MM.1S (cell line): ENCODE measurements around the gene HPSE2.

ENCODE experiments used
- DNase-seq: peaks from one replicate; pipeline ENCODE4 v3.0.0-alpha.2; 2015
- H2AFZ ChIP-seq: fragments of 300-600 bp; sonication (generic); 2 replicates; pipeline ENCODE4 v1.6.0; 2016; ENCODE audit warnings: antibody characterized with exemption, low read length
- H3F3A ChIP-seq: fragments of 300-600 bp; sonication (generic); 2 replicates; pipeline ENCODE4 v1.6.1; 2016; ENCODE audit warnings: mild to moderate bottlenecking, antibody characterized with exemption, low read length, moderate library complexity, mixed read lengths; ENCODE audit not compliant: insufficient read depth
- H3K27ac ChIP-seq: fragments of 300-600 bp; sonication (generic); 2 replicates; pipeline ENCODE4 v1.5.1; 2016; ENCODE audit warnings: mild to moderate bottlenecking, low read length
- H3K27me3 ChIP-seq: fragments of 300-600 bp; sonication (generic); replicated peaks from 2 replicates; pipeline ENCODE4 v1.6.0; 2016; ENCODE audit warnings: low read length; ENCODE audit not compliant: insufficient read depth
- H3K36me3 ChIP-seq: fragments of 300-600 bp; sonication (generic); replicated peaks from 2 replicates; pipeline ENCODE4 v1.6.1; 2016; ENCODE audit warnings: mild to moderate bottlenecking, low read length, mixed read lengths; ENCODE audit not compliant: insufficient read depth
- H3K4me1 ChIP-seq: fragments of 300-600 bp; sonication (generic); 2 replicates; pipeline ENCODE4 v1.6.1; 2016; ENCODE audit warnings: low read length, mixed read lengths
- H3K4me2 ChIP-seq: fragments of 300-600 bp; sonication (generic); 2 replicates; pipeline ENCODE4 v1.6.0; 2016; ENCODE audit warnings: low read depth, low read length
- H3K4me3 ChIP-seq: fragments of 300-600 bp; sonication (generic); 2 replicates; pipeline ENCODE4 v1.5.1; 2016; ENCODE audit warnings: low read length, mixed read lengths
- H3K79me2 ChIP-seq: fragments of 300-600 bp; sonication (generic); 2 replicates; pipeline ENCODE4 v1.6.1; 2016; ENCODE audit warnings: mixed run types, low read length, mixed read lengths
- H3K9ac ChIP-seq: fragments of 300-600 bp; sonication (generic); 2 replicates; pipeline ENCODE4 v1.6.1; 2016; ENCODE audit warnings: low read length, mixed read lengths
- H3K9me2 ChIP-seq: fragments of 300-600 bp; sonication (generic); replicated peaks from 2 replicates; pipeline ENCODE4 v1.6.1; 2016; ENCODE audit warnings: mild to moderate bottlenecking, low read length, mixed read lengths; ENCODE audit not compliant: insufficient read depth
- H3K9me3 ChIP-seq: fragments of 300-600 bp; sonication (generic); replicated peaks from 2 replicates; pipeline ENCODE4 v1.6.1; 2016; ENCODE audit warnings: mild to moderate bottlenecking, low read length, mixed read lengths; ENCODE audit not compliant: insufficient read depth
- H4K20me1 ChIP-seq: fragments of 300-600 bp; sonication (generic); 2 replicates; pipeline ENCODE4 v1.6.1; 2016; ENCODE audit warnings: mild to moderate bottlenecking, low read length, moderate library complexity, mixed read lengths; ENCODE audit not compliant: insufficient read depth
- EZH2 ChIP-seq: fragments of 300-600 bp; sonication (generic); optimal IDR thresholded peaks from 2 replicates; pipeline ENCODE3; 2017; ENCODE audit warnings: low read depth, mild to moderate bottlenecking, antibody characterized with exemption, low read length, mixed read lengths
- EZH2phosphoT487 ChIP-seq: fragments of 300-600 bp; sonication (generic); IDR thresholded peaks from 2 replicates; pipeline ENCODE4 v1.6.1; 2018; ENCODE audit warnings: antibody characterized with exemption, low read length
- TF ChIP-seq, protein P1 (sequence below): fragments of 300-600 bp; sonication (generic); IDR thresholded peaks from 2 replicates; pipeline ENCODE4 v1.5.1; 2016; ENCODE audit warnings: antibody characterized with exemption, low read length, mixed read lengths

The HPSE2 gene

DNA sequence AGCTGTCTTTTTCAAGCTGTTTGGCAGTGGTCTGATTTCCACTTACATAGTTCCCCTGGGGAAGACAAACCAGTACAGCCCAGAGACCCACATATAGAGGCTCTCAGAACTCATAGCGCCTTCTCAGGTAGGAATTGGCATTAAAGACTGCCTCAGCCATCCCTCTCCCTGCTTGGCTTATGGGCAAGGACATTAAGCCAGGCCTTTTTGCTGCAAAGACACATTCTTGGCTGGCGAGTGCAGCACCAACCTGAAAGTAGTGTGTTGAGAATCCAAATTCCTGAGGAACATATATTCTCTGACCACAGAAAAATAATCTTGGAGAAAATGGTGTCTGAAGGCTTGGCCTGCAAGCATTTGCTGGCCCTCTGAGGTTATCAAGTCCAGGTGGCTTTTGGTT lies 749.7 kb downstream of the HPSE2 start:
- Histone ChIP-seq H3K9ac (no peak overlapping the region), H3F3A (no peaks in the 10 kb centered on the region), H3K36me3 (no peaks in the 10 kb centered on the region), H3K9me3 (no peaks in the 10 kb centered on the region), H3K79me2 (no peaks in the 10 kb centered on the region), H3K4me3 (no peak overlapping the region), H3K4me2 (no peak overlapping the region), H3K27me3 (no peaks in the 10 kb centered on the region), H2AFZ (no peak overlapping the region), H3K9me2 (no peaks in the 10 kb centered on the region), H4K20me1 (no peaks in the 10 kb centered on the region), H3K27ac (no peak overlapping the region), H3K4me1 (peaks cover 5% of the 10 kb centered on the region; the same call in 1 of the 2 replicates)
- TF ChIP-seq EZH2phosphoT487, result no peak
- TF ChIP-seq EZH2, result no peak
- TF ChIP-seq, protein P1, sequence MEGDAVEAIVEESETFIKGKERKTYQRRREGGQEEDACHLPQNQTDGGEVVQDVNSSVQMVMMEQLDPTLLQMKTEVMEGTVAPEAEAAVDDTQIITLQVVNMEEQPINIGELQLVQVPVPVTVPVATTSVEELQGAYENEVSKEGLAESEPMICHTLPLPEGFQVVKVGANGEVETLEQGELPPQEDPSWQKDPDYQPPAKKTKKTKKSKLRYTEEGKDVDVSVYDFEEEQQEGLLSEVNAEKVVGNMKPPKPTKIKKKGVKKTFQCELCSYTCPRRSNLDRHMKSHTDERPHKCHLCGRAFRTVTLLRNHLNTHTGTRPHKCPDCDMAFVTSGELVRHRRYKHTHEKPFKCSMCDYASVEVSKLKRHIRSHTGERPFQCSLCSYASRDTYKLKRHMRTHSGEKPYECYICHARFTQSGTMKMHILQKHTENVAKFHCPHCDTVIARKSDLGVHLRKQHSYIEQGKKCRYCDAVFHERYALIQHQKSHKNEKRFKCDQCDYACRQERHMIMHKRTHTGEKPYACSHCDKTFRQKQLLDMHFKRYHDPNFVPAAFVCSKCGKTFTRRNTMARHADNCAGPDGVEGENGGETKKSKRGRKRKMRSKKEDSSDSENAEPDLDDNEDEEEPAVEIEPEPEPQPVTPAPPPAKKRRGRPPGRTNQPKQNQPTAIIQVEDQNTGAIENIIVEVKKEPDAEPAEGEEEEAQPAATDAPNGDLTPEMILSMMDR, result no peak
- DNase-seq, result no peak

DNA sequence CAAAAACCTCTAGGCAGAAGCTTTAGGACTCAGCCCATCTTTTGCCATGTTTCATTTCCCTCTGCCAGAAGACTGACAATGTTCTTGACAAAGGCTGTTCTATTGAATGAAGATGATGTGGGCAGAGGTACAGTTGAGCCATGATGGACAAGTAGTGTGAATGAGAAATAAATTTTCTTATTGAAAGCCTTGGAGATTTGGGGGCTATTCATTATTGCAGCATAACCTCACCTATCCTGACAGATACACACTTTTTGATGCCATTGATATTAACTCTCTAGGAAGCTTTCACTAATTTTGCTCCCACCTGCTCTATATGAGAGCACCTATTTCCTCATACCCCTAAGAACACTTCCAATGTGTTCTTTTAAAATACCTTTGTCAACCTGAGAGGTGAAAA lies 752.0 kb downstream of the HPSE2 start:
- no peaks in the 10 kb centered on the region for H3F3A ChIP-seq
- H3K9me3 ChIP-seq, result no peaks in the 10 kb centered on the region
- DNase-seq, result no peak
- no peaks in the 10 kb centered on the region for H4K20me1 ChIP-seq
- H3K36me3 ChIP-seq, result no peaks in the 10 kb centered on the region
- H3K79me2 ChIP-seq, result no peaks in the 10 kb centered on the region
- no peak overlapping the region for H3K4me2 ChIP-seq
- H3K27ac ChIP-seq, result no peak overlapping the region
- H3K4me3 ChIP-seq, result no peak overlapping the region
- no peak overlapping the region for H2AFZ ChIP-seq
- no peaks in the 10 kb centered on the region for H3K9me2 ChIP-seq
- no peak overlapping the region for H3K9ac ChIP-seq
- H3K4me1 ChIP-seq, result peaks cover 5% of the 10 kb centered on the region; the same call in 1 of the 2 replicates
- no peak for TF ChIP-seq EZH2
- no peaks in the 10 kb centered on the region for H3K27me3 ChIP-seq

DNA sequence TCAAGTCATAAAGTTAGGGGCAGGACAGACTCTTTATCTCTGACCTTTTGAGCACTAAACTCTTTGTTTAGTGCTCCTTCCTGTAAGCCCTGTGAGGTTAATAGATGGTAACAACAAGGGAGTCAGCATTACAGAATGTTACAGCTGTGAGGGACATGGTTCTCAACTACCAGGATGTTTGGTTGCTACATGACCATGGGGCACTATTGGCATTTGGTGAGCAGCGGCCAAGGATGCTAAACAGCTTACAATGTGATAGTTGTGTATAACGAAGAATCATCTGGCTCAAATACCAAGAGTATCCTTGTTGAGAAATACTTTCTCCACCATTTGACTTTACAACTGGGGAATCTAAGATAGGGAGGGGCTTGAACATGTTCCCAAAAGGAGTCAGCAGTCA lies 753.6 kb downstream of the HPSE2 start:
- TF ChIP-seq, protein P1, result no peak
- TF ChIP-seq EZH2phosphoT487 (no peak), EZH2 (no peak)
- no peaks in the 10 kb centered on the region for H3K79me2 ChIP-seq
- H3K9me2 ChIP-seq, result no peaks in the 10 kb centered on the region
- H3K9me3 ChIP-seq, result no peaks in the 10 kb centered on the region
- H3F3A ChIP-seq, result no peaks in the 10 kb centered on the region
- no peak overlapping the region for H2AFZ ChIP-seq
- H3K27ac ChIP-seq, result no peak overlapping the region
- H3K4me2 ChIP-seq, result no peak overlapping the region
- no peak overlapping the region for H3K4me3 ChIP-seq
- H3K36me3 ChIP-seq, result no peaks in the 10 kb centered on the region
- H3K4me1 ChIP-seq, result peaks cover 5% of the 10 kb centered on the region; the same call in 1 of the 2 replicates
- no peak for DNase-seq
- no peaks in the 10 kb centered on the region for H3K27me3 ChIP-seq
- H3K9ac ChIP-seq, result no peak overlapping the region
- no peaks in the 10 kb centered on the region for H4K20me1 ChIP-seq

DNA sequence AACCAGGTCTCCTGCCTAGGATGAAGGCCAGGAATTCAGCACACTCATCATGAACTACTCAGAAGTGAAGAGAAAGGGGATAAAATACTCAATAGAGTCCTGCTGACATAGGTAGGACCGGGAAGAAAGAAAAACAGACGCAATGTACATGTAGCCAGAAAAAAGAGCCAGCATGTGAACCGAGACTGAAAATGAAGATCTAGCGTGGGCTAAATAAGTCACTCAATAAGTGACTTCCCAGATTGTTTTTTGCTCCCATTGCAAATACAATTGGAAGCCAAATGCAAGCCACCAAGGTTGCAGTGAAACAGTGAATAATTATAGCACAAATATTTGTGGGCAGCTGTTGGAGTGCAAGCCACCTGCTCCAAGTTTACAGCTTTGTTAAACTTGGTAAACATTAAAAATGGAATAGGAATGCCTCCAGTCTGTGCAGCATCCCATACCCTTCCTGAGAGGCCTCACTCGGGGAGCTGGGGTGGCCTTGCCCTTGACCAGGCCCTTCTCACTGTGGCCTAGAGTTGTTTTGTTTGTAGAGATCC lies 754.2 kb downstream of the HPSE2 start:
- Histone ChIP-seq H3K4me2 (no peak overlapping the region), H3F3A (no peaks in the 10 kb centered on the region), H3K9me3 (no peaks in the 10 kb centered on the region), H3K4me3 (no peak overlapping the region), H3K36me3 (no peaks in the 10 kb centered on the region), H3K9me2 (no peaks in the 10 kb centered on the region), H3K79me2 (no peaks in the 10 kb centered on the region), H3K27ac (no peak overlapping the region), H2AFZ (no peak overlapping the region), H4K20me1 (no peaks in the 10 kb centered on the region), H3K27me3 (no peaks in the 10 kb centered on the region), H3K9ac (no peak overlapping the region), H3K4me1 (peaks cover 5% of the 10 kb centered on the region; the same call in 1 of the 2 replicates)
- TF ChIP-seq, protein P1, result no peak
- TF ChIP-seq EZH2phosphoT487 (no peak), EZH2 (no peak)
- DNase-seq, result no peak
